Subcutaneous adipose tissue (tissue), 4 donors: ENCODE data around the gene NUP205. TPM values are rescaled to one million over a fixed set of nuclear protein-coding genes. Genes with fewer than 3 reads are reported as not detected.

Experiments used
- CTCF ChIP-seq: fragments of 450-650 bp; IDR thresholded peaks from one replicate; pipeline ENCODE4 v1.5.1; 2016; ENCODE audit warnings: low read depth, mild to moderate bottlenecking, control low read depth, antibody characterized with exemption, moderate library complexity
- total RNA-seq, 4 donors: library from RNA; depleted of rRNA; stranded (reverse); fragments of >200 nt; gene quantifications; one replicate each; pipeline ENCODE4 v1.1.0, GENCODE V29; 2016

NUP205 gene
- total RNA-seq, 4 donors from 2014 or later, result 22.5 to 64.2 (median 23.9) TPM

- no peak for TF ChIP-seq CTCF
Observed at GRCh38 chr7:135573541-135573940, 15.8 kb downstream of the NUP205 start.

- no peak for TF ChIP-seq CTCF
Observed at GRCh38 chr7:135575296-135575695, 17.6 kb downstream of the NUP205 start.

GRCh38 chr7:135578569-135578968 is 20.9 kb downstream of the NUP205 start:
- no peak for TF ChIP-seq CTCF

GRCh38 chr7:135584362-135585353 is 26.9 kb downstream of the NUP205 start:
- no peak for TF ChIP-seq CTCF

- no peak for TF ChIP-seq CTCF
Observed at GRCh38 chr7:135597181-135597925, 39.6 kb downstream of the NUP205 start.

- no peak for TF ChIP-seq CTCF
Observed at GRCh38 chr7:135597926-135598305, 40.2 kb downstream of the NUP205 start.

GRCh38 chr7:135599471-135599870 is 41.8 kb downstream of the NUP205 start:
- TF ChIP-seq CTCF, result no peak
